ENCODE results near the gene SPINK1. TPM values are rescaled to one million over a fixed set of nuclear protein-coding genes. Genes with fewer than 3 reads are reported as not detected.

SPINK1 gene
- total and polyA plus RNA-seq, 9 of the 15 experiments (the other 6 are each of a cell fraction or from before 2014, with no cell fraction given) = 0.45 to 2.2 (median 0.65) TPM; not detected in 1

GRCh38 chr5:147836439-147836838 is 5.0 kb upstream of the SPINK1 start:
- Histone ChIP-seq H3K4me1 (replicated peaks in 1 of 2; ENCODE audit: control insufficient read depth in 2 of 2, insufficient read depth in 2 of 2, low read length in 2 of 2) (no peaks in the 10 kb centered on the region), H3K27ac (ENCODE audit: extremely low read depth, low read depth, low read length) (no peak overlapping the region), H3K79me2 (ENCODE audit: control insufficient read depth, insufficient read depth, low read length) (no peaks in the 10 kb centered on the region), H3K9me1 (ENCODE audit: control insufficient read depth, insufficient read depth, low read length) (no peaks in the 10 kb centered on the region), H2AFZ (ENCODE audit: low read depth, low read length) (no peak overlapping the region), H3K4me2 (ENCODE audit: insufficient read depth, low read length) (no peak overlapping the region), H3K9me3 (replicated peaks; ENCODE audit: control insufficient read depth, insufficient read depth, low read depth, low read length) (no peaks in the 10 kb centered on the region), H3K4me3 (no peak overlapping the region), H3K9ac (ENCODE audit: insufficient read depth in 1 of 2, low read depth in 2 of 2, low read length in 2 of 2) (no peak overlapping the region), H3K27me3 (ENCODE audit: control insufficient read depth in 2 of 2, insufficient read depth in 2 of 2, low read length in 2 of 2) (no peaks in the 10 kb centered on the region), H4K20me1 (replicated peaks; ENCODE audit: control insufficient read depth, insufficient read depth, low read length) (no peaks in the 10 kb centered on the region), H3K36me3 (ENCODE audit: control insufficient read depth, insufficient read depth, low read length) (no peaks in the 10 kb centered on the region)
- TF ChIP-seq ZNF311 (CRISPR knock-in tag; IDR thresholded peaks at IDR 0.05) = no peak
- TF ChIP-seq ATF4 (CRISPR knock-in tag; IDR thresholded peaks at IDR 0.05) = peak; percentile 66
- TF ChIP-seq CEBPG (CRISPR knock-in tag; IDR thresholded peaks at IDR 0.05) = no peak
- peak; percentile 25 to 58; a peak in 2 of 4 replicates for TF ChIP-seq CEBPG (tag; conservative IDR thresholded peaks at IDR 0.05 in 1 of 2, IDR thresholded peaks at IDR 0.05 in 1 of 2)
- in situ Hi-C loops (cut with MboI) = no loop called here
- ChIA-PET CTCF (ENCODE audit: low intra/inter-chr PET ratio) (no interaction called here), POLR2A (no interaction called here)
- no TSS peak for BruUV-seq (replicated peaks)
- intact Hi-C loops (cut with micrococcal nuclease) = no loop called here
- no peak for DNase-seq (ENCODE audit: extremely low read depth in 1 of 4, low spot score in 3 of 4)
- 0% methylated on average over 3 of the region's 3 CpGs for WGBS (ENCODE audit: insufficient coverage, low coverage, missing lambda C conversion rate)
- no peak for FAIRE-seq
- ATAC-seq = no peak

GRCh38 chr5:147835386-147835798 is 3.9 kb upstream of the SPINK1 start:
- no peak overlapping the region for H3K4me2 ChIP-seq (ENCODE audit: insufficient read depth, low read length)
- H3K27ac ChIP-seq (ENCODE audit: extremely low read depth, low read depth, low read length) = no peak overlapping the region
- ChIA-PET CTCF (ENCODE audit: low intra/inter-chr PET ratio) (no interaction called here), POLR2A (no interaction called here)
- no peaks in the 10 kb centered on the region for H4K20me1 ChIP-seq (replicated peaks; ENCODE audit: control insufficient read depth, insufficient read depth, low read length)
- H3K9ac ChIP-seq (ENCODE audit: insufficient read depth in 1 of 2, low read depth in 2 of 2, low read length in 2 of 2) = no peak overlapping the region
- no peaks in the 10 kb centered on the region for H3K27me3 ChIP-seq (ENCODE audit: control insufficient read depth in 2 of 2, insufficient read depth in 2 of 2, low read length in 2 of 2)
- no peak overlapping the region for H3K4me3 ChIP-seq
- no peaks in the 10 kb centered on the region for H3K79me2 ChIP-seq (ENCODE audit: control insufficient read depth, insufficient read depth, low read length)
- FAIRE-seq (no peak), ATAC-seq (no peak), DNase-seq (ENCODE audit: extremely low read depth in 1 of 4, low spot score in 3 of 4) (no peak)
- H3K9me1 ChIP-seq (ENCODE audit: control insufficient read depth, insufficient read depth, low read length) = no peaks in the 10 kb centered on the region
- H2AFZ ChIP-seq (ENCODE audit: low read depth, low read length) = no peak overlapping the region
- BruUV-seq (replicated peaks) = no TSS peak
- H3K9me3 ChIP-seq (replicated peaks; ENCODE audit: control insufficient read depth, insufficient read depth, low read depth, low read length) = no peaks in the 10 kb centered on the region
- in situ Hi-C loops (cut with MboI) (no loop called here), intact Hi-C loops (cut with micrococcal nuclease) (no loop called here)
- 0% methylated on average over 2 of the region's 2 CpGs for WGBS (ENCODE audit: insufficient coverage, low coverage, missing lambda C conversion rate)
- H3K36me3 ChIP-seq (ENCODE audit: control insufficient read depth, insufficient read depth, low read length) = no peaks in the 10 kb centered on the region
- no peaks in the 10 kb centered on the region for H3K4me1 ChIP-seq (replicated peaks in 1 of 2; ENCODE audit: control insufficient read depth in 2 of 2, insufficient read depth in 2 of 2, low read length in 2 of 2)
- TF ChIP-seq THRAP3 (IDR thresholded peaks at IDR 0.05; ENCODE audit: borderline replicate concordance) (no peak), ZNF274 (IDR thresholded peaks at IDR 0.05; ENCODE audit: borderline replicate concordance, low read depth, low read length) (no peak), TCF7L2 (IDR thresholded peaks at IDR 0.05; ENCODE audit: low read depth, low read length) (no peak), ZNF655 (CRISPR knock-in tag; IDR thresholded peaks at IDR 0.05) (no peak)

Data from K562 (cell line).